ENCODE measurements around the gene TSPAN18.
A peak's percentile ranks its signal among the peaks of the same experiment; 100 is the strongest.

TSPAN18 gene

DNA sequence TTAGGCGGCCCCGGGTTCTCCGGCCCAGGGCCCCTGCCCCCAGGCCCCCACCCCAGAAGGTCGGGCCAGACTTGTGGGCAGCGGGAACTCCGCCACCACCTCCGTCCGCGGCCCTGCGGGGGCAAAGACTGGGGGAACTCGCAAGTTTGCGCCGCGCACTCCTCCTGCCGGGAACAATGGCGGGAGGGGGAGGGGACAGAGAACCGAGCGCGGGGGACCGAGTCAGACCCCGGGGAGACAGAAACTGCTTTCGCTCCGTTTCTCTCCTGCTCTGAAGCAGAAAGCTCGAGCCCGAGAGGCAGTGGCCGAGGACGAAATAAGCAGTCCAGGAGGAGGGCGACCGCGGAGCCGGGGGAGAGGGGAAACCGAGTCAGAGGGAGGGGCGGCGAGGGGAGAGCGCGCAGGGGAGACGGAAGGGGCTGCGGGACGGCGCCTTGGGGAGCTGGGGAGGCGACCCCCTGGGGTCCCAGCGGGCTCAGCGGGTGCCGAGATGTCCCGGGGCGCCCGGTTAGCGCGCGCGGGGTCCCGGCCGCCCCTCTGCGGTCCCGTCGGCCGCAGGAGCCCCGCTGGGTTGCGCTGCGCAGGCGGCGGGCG lies 223.4 kb downstream of the TSPAN18 start:
- DNase-seq, result peak; percentile 39

- DNase-seq, result peak; percentile 64
Measured at GRCh38 chr11:44950625-44951476, 224.1 kb downstream of the TSPAN18 start, which contains the start of gene TP53I11. Gene TP53I11 (minus strand): TSS chr11:44950883. CDS start chr11:44938335, 12,548 bp downstream.

DNA sequence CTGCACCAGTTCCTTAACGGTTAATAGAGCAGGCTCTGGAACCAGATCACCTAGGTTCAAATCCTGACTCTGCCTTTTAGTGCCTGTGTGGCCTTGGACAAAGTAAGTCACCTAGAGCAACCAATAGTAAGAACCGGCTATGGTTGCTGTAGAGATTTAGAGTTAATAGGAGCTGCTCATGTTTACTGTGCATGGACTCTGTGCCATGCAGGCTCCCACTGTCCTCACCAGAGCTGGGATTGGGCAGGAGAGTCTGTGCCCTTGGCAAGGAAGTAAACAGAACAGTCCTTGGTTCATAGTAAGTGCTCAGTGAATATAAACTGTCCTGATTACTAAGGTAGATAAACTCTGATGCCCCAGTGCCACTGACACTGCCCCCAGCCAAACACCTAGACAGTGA lies 225.3 kb downstream of the TSPAN18 start:
- no peak for DNase-seq

- no peak for DNase-seq
Measured at GRCh38 chr11:44952500-44953260, 225.9 kb downstream of the TSPAN18 start.

DNA sequence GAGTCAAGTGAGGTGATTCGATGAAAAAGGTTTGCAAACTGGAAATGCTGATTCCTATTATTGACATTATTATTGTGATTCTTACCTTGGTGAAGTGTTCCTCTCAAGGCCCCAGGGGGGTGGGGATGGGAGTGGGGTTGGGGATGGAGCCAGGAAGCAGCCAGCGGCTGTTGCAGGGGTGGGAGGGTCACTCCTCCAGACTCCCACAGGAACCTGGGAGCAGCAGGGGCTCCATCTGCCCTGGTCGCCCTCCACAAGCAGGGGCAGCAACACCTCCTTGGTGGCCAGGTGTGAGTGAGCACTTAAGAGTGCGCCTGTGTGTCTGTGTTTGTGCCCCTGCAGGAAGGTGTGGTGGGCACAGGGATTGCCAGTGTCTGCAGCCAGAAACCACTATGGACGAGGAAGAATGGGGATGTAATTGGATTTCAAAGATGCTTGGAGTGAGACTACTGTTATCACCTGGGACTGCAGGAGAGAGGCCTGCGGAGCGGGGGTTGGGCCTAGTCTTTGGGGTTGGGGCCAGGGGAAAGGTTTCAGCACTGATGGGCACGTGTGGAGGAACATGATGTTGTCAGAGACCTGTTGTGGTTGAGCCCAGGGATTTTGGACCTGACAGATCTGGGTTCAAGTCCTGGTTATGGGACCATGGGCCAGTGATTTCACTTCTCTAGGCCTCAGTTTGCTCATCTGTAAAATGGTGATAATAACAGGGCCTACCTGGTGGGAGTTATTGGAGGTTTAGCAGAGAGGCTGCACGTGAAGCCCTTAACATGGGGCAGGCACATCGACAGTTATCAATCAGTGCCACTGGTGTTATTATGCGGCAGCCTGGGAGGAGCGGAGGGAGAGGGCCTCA lies 227.5 kb downstream of the TSPAN18 start:
- no peak for DNase-seq

- no peak for DNase-seq
Measured at GRCh38 chr11:44955015-44955738, 228.4 kb downstream of the TSPAN18 start.

GRCh38 chr11:44957040-44957515 lies 230.3 kb downstream of the TSPAN18 start:
- no peak for DNase-seq

GRCh38 chr11:44957776-44958564 lies 231.2 kb downstream of the TSPAN18 start:
- DNase-seq, result no peak

- no peak for DNase-seq
Measured at GRCh38 chr11:44959064-44959463, 232.3 kb downstream of the TSPAN18 start.

DNA sequence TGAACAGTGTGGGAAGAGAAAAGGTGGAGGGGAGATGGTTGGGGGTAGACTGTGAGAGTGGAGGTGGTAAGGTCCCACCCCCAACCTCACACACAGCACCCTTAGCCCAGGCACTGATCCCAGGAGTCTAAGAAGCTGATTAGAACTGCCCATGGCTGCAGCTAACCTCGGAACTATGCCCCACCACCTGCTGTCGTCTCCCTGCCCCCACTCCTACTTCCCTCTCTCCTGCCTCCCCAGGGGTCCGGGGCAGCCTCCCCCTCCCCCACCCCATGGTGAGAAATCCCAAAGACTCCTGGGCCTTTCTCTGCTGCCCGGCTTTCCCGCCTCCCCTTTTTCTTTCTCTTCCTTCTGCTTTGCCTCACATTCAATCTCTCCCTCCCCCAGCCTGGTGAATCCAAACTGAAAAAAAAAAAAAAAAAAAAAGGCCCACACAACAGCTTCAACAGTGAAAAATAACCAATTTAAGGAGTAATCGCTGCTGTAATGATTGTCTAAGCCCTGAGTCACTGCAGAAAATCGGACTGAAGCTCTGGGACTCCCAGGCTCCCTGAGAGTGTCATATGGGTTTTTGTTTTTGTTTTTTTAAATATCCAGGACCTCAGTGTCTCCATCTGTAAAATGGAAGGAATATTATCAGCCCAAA lies 233.6 kb downstream of the TSPAN18 start:
- DNase-seq, result no peak

GRCh38 chr11:44962464-44962863 lies 235.7 kb downstream of the TSPAN18 start:
- no peak for DNase-seq

DNA sequence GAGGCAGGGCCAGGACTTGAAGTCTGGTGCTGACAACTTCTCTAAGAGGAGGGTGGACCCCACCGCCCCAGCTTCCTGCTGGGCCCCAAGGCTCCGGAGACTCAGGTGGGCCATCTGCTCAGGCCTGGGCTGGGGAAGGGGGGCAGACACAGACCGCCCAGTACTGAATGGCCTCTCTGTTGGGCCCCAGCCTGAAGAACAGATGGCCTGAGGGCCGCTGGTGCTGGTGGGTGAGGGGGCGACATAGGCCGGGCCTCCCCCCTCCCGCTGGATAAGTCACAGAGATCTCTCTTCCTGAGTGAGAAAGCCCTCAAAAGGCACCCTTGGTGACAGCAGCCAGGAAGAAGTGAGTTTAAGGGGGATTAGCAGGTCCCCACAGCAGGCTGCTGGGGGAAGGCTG lies 236.4 kb downstream of the TSPAN18 start:
- no peak for DNase-seq

GRCh38 chr11:44963948-44964347 lies 237.2 kb downstream of the TSPAN18 start:
- no peak for DNase-seq

GRCh38 chr11:44964526-44965209 lies 237.9 kb downstream of the TSPAN18 start:
- DNase-seq, result no peak

GRCh38 chr11:44966694-44967093 lies 239.9 kb downstream of the TSPAN18 start:
- DNase-seq, result no peak

- DNase-seq, result no peak
Measured at GRCh38 chr11:44967930-44968496, 241.3 kb downstream of the TSPAN18 start.

- DNase-seq, result no peak
Measured at GRCh38 chr11:44968510-44968909, 241.7 kb downstream of the TSPAN18 start.

DNA sequence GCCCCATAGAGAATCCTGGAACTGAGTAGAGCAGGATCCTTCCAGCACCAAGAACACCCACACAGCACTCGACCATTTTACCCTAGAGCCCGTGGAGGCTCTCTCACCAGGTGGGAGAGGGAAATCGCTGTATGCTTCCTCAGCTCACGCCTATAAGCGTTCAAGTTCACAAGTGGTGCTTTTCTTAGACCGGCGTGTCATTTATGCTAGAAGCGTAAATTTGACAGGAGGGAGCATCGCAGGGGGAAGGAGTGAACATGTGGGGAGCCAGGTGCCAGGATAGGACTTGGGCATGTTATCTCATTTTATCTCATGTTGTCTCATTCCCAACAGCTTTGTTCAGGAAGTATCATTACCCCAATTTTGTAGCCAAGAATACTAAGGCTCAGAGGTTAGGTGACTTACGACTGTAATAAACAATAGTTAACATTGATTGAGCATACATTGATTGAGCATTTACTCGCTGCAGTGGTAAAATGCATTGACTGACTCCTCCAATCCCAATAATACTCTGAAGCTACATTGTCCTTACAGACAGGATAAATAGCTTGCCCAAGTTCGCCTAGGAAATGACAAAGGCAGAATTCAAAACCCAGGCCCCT lies 243.0 kb downstream of the TSPAN18 start:
- DNase-seq, result no peak

DNA sequence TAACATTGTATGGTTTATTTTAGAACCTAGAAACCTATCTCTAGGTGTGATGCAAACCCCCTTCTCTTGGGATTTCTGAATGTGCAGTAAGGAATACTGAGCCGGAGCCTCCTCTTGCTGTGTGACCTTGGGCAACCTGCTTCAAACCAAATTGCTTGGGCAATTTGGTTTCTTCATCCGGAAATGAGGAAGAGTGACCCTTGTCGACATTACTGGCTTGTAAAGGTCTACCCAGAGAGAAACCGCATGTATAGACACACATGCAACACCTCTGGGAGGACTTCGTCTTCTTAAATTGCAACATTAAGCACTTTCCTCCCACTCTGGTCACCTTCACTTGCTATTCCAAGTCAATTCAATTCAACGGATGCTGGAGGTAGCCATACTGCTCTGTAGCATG lies 243.5 kb downstream of the TSPAN18 start:
- no peak for DNase-seq
